ENCODE results near the gene TBC1D22A.

TBC1D22A gene

GRCh38 chr22:47132428-47132825, 370.0 kb downstream of the TBC1D22A start:
- TF ChIP-seq CTCF (IDR thresholded peaks at IDR 0.05; ENCODE audit: control insufficient read depth, extremely low read depth, insufficient read depth), result no peak
- no peak overlapping the region for H3K4me3 ChIP-seq (ENCODE audit: low read depth, low read length)
- no peak for DNase-seq (ENCODE audit: low read depth)

GRCh38 chr22:47133061-47133969, 370.9 kb downstream of the TBC1D22A start:
- DNase-seq (ENCODE audit: low read depth), result no peak
- no peak for TF ChIP-seq CTCF (IDR thresholded peaks at IDR 0.05; ENCODE audit: control insufficient read depth, extremely low read depth, insufficient read depth)
- H3K4me3 ChIP-seq (ENCODE audit: low read depth, low read length), result no peak overlapping the region

- no peak for DNase-seq (ENCODE audit: low read depth)
- H3K4me3 ChIP-seq (ENCODE audit: low read depth, low read length), result no peak overlapping the region
- TF ChIP-seq CTCF (IDR thresholded peaks at IDR 0.05; ENCODE audit: control insufficient read depth, extremely low read depth, insufficient read depth), result no peak
Measured at GRCh38 chr22:47134222-47134621, 371.8 kb downstream of the TBC1D22A start.

GRCh38 chr22:47135338-47135737, 372.9 kb downstream of the TBC1D22A start:
- no peak overlapping the region for H3K4me3 ChIP-seq (ENCODE audit: low read depth, low read length)
- no peak for TF ChIP-seq CTCF (IDR thresholded peaks at IDR 0.05; ENCODE audit: control insufficient read depth, extremely low read depth, insufficient read depth)
- no peak for DNase-seq (ENCODE audit: low read depth)

GRCh38 chr22:47136050-47136449, 373.6 kb downstream of the TBC1D22A start:
- no peak overlapping the region for H3K4me3 ChIP-seq (ENCODE audit: low read depth, low read length)
- no peak for DNase-seq (ENCODE audit: low read depth)
- no peak for TF ChIP-seq CTCF (IDR thresholded peaks at IDR 0.05; ENCODE audit: control insufficient read depth, extremely low read depth, insufficient read depth)

GRCh38 chr22:47136671-47137070, 374.2 kb downstream of the TBC1D22A start:
- no peak for DNase-seq (ENCODE audit: low read depth)
- no peak overlapping the region for H3K4me3 ChIP-seq (ENCODE audit: low read depth, low read length)
- no peak for TF ChIP-seq CTCF (IDR thresholded peaks at IDR 0.05; ENCODE audit: control insufficient read depth, extremely low read depth, insufficient read depth)
